T47D (cell line): ENCODE results near the gene HEG1.

Experiments
- DNase-seq, 2 experiments: peaks; one replicate each; pipeline versions ENCODE4 v3.0.0 to v3.0.0-alpha.2; 2011 to 2012; ENCODE audit warnings: low read depth in 1 of 2, low spot score in 1 of 2
- JUND ChIP-seq: IDR thresholded peaks from 2 replicates; pipeline ENCODE4 v1.6.1; 2012; ENCODE audit warnings: low read depth
- in situ Hi-C: cut with HindIII; loops from 2 replicates; pipeline ENCODE4 v1.10.0; 2016; ENCODE audit warnings: low sequenced_read_pairs, low pct_unique_long_range_greater_than_20kb

Gene HEG1

DNA sequence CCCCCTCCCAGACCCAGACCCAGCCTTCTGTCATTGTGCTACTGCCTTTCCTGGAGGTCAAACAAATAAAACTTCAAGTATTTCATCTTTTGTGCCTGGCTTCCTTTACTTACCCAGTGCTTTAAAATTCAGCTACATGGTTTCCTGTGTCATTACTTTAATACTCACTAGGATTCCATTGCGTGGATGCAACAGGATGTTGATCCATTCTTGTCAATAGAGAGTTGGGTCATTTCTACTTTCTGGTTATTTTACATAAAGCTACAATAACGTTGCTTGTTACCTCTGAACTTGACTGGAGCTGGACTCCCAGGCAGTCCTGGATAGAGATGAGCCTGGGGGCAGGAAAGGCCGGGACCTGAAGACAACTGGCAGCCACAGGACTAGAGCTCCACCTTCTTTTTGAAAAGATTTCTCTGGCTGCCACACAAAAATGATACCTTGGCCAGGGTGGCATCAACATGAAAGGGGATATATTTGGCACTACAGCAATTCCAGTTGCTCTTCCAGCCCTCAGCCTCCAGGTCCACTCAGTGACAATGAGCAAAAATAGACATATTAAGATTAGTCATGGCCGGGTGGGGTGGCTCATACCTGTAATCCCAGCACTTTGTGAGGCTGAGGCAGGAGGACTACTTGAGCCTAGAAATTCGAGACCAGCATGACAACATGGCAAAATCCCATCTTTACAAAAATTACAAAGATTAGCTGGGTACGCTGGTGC lies 23.3 kb upstream of the HEG1 start:
- no peak for TF ChIP-seq JUND
- no peak for DNase-seq
- in situ Hi-C loops = no loop called here

DNA sequence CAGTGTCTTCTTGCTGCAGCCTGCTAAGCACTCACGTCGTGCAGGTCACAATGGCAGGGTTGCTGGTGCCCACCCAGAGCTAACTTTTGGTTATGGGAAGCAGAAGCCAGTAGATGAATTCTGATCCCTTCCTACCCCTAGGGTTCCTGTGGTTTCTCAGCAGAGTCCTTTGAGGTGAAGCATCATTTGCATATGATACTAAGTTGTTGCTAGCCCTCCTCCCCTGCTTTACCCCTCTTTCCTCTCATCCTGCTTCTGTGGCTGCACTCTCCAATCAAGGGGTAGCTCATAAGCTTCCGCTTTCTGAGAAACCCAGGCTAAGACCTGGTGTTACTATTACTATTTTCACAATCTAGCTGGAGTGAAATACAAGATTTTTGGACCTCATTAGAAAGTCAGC lies 22.1 kb upstream of the HEG1 start:
- no peak for TF ChIP-seq JUND
- DNase-seq = no peak
- in situ Hi-C loops = no loop called here

DNA sequence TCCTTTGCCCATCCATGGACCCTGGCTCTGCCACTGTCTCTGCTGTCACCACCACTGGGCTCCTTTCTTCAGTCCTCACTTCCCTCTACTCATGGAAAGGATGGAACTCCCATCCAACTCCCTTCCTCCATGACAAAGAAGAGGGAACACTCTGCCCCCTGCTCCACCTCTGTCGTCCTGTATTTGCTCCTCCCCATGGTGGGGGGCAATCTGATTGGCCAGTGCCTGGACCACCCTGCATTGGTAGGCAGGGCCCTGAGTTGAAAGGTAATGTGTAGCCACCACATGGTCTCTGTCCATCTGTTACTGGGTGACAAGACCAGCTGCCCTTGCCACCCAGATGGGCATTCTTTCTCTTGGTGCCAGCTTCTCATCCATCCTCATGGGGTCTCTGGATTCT lies 20.7 kb upstream of the HEG1 start:
- TF ChIP-seq JUND = no peak
- in situ Hi-C loops = no loop called here
- no peak for DNase-seq

DNA sequence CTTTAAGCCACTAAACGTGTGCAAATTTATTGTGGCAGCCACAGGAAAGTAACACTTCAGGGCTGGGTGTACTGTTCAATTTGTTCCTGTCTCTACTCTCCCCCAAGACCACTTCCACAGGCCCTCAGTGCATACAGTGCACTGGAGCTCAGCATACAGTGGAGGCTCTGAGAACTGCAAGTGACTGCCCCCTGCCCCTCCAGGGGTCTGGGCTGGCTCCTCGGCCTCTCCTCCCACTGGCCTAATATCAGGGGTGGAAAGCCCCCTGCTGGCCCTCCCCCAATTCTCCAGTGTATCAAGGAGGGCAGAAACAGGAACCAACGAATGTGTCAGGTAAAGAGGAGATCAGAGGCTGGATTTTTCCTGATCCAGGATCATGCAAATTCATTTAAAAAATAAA lies 19.9 kb upstream of the HEG1 start:
- TF ChIP-seq JUND = no peak
- in situ Hi-C loops = no loop called here
- no peak for DNase-seq

DNA sequence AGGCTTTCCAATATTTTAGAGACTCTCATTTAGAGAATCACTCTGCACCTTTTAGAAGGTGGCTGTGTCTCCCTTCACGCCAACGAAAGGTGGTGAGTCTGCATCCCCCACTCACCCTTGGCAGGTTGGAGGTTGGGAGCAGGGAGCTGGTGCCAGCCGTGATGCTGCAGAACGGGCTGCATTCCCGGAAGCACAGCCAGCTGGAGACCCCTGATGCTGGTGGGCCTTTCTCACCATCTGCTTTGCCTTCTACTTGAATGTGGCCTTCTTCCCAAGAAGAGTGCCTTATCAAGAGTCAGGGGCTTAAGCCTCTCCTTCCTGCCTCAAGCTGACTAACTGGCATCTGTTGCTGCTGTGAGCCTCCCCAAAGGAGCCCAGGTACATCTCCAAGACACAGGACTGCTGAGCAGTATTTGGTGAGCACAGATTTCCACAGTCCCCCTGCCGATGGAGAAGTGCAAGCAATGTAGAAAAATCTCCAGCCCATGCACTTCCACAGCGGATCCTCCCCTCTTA lies 17.7 kb upstream of the HEG1 start:
- in situ Hi-C loops = no loop called here
- no peak for DNase-seq
- no peak for TF ChIP-seq JUND

DNA sequence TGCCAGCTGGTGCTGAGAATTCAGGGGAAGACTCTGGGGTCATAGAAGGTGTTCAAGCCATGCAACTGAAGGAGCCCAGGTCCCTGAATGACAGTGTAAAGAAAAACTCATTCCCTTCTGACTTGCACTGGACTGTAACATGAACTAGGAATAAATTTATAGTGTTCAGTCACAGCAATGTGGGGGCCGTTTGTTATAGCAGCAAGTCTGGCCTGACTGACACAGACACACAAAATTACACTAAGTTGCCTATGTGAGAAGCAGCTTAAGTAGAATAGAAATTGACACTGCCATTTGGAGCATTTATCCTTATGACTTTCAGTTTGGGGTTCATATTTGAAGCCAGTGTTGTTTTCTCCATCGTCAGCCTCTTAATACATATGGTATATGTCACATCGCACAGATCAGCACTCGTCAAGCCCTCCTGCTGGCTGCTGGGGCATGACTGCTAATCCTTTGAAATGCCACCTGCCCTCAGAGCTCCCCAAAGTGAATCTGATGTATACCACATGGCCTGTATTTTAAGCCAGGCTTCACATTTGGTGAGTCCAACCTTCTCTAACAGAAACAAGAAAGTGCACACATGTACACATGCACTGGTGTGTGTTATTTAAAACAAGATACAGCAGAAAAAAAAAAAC lies 17.1 kb upstream of the HEG1 start:
- no peak for DNase-seq
- in situ Hi-C loops = no loop called here
- TF ChIP-seq JUND = no peak

DNA sequence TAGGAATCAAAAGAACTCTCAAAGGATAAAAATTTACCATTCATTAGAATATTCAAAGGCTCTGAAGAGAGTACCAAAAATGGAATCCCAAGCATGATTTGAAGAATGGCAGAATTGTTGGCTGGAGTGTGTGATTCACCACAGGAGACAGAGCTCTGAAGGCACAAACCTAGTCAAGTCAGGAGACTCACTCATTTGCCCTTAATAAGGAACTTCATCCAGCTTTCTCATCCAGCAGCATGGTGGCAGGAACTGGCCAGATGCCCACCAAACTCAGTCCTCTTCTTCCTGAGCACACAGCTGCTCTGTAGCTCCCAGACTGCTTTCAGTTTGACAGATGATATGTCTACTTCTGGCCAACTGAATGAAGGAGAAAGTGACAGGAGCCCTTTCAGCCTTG lies 16.5 kb upstream of the HEG1 start:
- no peak for DNase-seq
- in situ Hi-C loops = no loop called here

DNA sequence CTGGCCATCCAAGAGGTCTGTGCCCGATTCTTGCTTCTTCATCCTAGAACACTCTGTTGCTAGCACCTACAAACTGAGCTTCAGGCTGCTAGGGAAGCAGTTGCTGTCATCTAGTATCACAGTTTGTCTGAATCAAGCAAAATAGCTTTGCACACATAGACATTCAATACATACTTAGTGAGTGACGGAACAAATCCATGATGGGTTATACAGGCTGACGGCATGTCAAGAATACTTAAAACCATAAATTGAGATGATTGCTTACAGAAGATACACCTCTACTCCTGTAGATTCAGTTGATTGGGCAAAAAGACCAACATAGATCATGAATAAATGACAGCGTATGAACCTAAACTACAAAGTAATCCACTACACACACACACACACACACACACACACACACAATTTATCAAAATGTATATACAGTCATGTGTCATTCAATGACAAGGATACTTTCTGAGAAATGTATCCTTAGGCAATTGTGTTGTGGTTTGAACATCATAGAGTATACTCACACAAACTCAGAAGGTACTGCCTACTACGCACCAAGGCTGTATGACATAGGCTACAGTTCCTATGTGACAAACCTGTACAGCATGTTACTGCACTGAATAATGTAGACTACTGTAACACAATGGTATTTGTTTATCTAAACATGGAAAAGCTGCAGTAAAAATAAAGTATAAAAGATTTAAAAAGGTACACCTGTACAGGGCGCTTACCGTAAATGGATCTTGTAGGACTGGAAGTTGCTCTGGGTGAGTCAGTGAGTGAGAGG lies 14.4 kb upstream of the HEG1 start:
- in situ Hi-C loops = no loop called here
- no peak for TF ChIP-seq JUND
- DNase-seq = no peak

More for the DNA sequence above, 16.5 kb upstream of the HEG1 start:
- TF ChIP-seq JUND = no peak

DNA sequence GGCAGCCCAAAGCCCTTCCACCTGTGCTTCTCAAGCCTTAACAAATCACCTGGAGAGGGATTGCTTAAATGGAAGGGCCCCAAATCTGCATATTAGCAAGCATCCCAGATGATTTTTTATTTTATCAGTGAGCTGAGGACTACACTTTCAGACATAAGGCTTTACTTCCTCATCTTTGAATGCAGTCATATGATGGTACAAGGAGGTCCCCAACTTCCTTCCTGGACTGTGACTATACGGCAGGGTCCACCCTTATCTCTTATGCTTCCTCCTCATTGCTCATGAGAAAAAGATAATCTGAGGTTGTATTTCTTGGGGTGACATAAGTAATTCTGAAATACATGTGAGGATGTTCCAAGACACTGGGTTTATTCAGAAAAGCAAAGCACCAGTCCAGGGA lies 13.7 kb upstream of the HEG1 start:
- DNase-seq = no peak
- no peak for TF ChIP-seq JUND
- in situ Hi-C loops = no loop called here

DNA sequence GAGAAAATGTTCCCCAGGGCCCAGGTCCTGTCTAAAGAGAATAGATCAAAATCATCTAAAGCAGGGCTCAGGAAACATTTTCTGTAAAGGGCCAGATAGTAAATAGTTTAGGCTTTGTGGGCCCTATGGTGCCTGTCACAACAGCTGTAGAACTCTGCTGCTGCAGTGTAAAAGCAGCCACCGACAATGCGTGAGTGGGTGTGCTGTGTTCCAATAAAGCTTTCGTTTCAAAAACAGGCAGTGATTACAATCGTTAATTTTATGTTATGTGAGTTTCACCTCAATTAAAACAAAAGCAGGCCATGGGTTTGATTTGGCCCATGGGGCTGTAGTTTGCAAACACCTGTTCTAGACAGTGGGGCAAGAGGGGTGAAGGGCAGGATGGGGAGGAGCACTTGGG lies 12.5 kb upstream of the HEG1 start:
- in situ Hi-C loops = no loop called here
- TF ChIP-seq JUND = no peak

DNA sequence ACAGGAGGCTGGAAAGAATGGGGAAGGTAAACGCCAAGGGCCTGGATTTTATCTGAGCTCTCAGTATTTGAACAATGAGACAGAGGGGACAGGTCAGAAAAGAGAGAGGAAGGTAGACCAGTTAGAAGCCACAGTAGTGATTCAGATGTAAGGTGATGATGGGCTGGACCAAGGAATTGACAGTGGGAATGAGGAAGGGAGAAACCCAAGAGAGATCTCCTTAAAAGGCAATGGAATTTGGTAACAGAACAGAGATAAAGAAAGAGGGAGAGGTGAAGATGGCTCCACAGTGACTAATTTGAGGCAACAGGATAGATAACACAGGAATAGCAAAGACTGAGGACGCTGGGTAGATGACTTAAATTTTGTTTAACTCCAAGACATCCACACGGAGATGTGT lies 11.4 kb upstream of the HEG1 start:
- DNase-seq = peak in 1 of 2 experiments; percentile 43
- in situ Hi-C loops = no loop called here
- no peak for TF ChIP-seq JUND

More for the DNA sequence above, 12.5 kb upstream of the HEG1 start:
- no peak for DNase-seq

DNA sequence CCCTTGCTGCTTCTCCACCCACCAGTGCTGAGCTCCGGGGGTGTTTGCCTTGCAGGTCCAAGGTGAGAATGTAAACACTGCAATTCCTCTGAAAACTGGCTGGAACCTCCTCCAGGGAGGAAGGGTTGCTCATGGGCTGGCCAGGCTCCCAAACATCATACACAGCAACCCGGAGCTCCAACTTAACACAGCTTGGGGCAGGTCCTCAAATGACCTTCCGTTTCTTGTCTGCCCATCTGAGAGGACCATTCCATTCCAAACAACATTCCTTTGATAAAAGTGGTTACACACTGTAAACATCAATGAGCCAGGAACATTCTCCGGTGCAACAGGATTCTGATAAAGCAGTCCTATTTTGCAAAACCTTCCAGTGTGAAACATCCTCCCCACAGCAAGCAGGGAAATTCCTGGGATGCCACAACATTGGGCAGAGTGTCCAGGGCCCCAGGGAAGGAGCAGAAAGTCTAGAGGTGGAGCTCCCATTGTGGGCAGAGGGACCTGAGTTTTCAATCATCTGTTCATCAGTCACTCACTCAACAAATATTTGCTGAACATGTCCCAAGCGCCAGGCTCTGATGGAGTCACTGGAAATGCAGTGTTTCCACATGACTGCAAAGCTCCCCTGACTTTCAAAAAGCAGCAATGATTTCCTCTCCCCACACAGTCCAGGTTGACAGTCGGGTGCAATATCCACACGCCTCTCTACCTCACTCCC lies 7.3 kb upstream of the HEG1 start:
- DNase-seq = peak; percentile 59 to 99
- in situ Hi-C loops = no loop called here
- peak; percentile 94 for TF ChIP-seq JUND
